ENCODE data around the gene UBE2H.

The UBE2H gene

GRCh38 chr7:129875160-129875559, 77.6 kb downstream of the UBE2H start:
- Histone ChIP-seq H3K4me2 (ENCODE audit: low read depth, low read length, poor library complexity, severe bottlenecking) (no peak overlapping the region), H3K9me2 (replicated peaks; ENCODE audit: insufficient read depth, low read length) (no peaks in the 10 kb centered on the region), H3K27me3 (ENCODE audit: low read length) (no peaks in the 10 kb centered on the region), H3K27ac (ENCODE audit: low read depth, low read length) (no peak overlapping the region), H3K9ac (ENCODE audit: low read length) (no peak overlapping the region), H4K20me1 (ENCODE audit: low read depth, low read length) (no peaks in the 10 kb centered on the region), H3K79me2 (ENCODE audit: insufficient read depth, low read length) (no peaks in the 10 kb centered on the region), H3K9me3 (ENCODE audit: insufficient read depth, low read length) (no peaks in the 10 kb centered on the region), H3F3A (ENCODE audit: insufficient read depth) (no peaks in the 10 kb centered on the region), H3K4me3 (ENCODE audit: insufficient read depth, low read length, poor library complexity, severe bottlenecking) (no peak overlapping the region), H3K36me3 (ENCODE audit: low read length) (0 out of 2 replicates have a peak, but pooled peaks cover 4% of the 10 kb centered on the region), H2AFZ (ENCODE audit: low read depth, low read length, severe bottlenecking) (no peak overlapping the region)
- TF ChIP-seq CTCF (IDR thresholded peaks at IDR 0.05; ENCODE audit: insufficient read depth, low read length, poor library complexity, severe bottlenecking), result no peak
- no peak for TF ChIP-seq EZH2phosphoT487 (conservative IDR thresholded peaks at IDR 0.05; ENCODE audit: low read length)

- no peak overlapping the region for H2AFZ ChIP-seq (ENCODE audit: low read depth, low read length, severe bottlenecking)
- no peak overlapping the region for H3K9ac ChIP-seq (ENCODE audit: low read length)
- H3F3A ChIP-seq (ENCODE audit: insufficient read depth), result no peaks in the 10 kb centered on the region
- 0 out of 2 replicates have a peak, but pooled peaks cover 4% of the 10 kb centered on the region for H3K36me3 ChIP-seq (ENCODE audit: low read length)
- H4K20me1 ChIP-seq (ENCODE audit: low read depth, low read length), result no peaks in the 10 kb centered on the region
- no peak overlapping the region for H3K4me2 ChIP-seq (ENCODE audit: low read depth, low read length, poor library complexity, severe bottlenecking)
- TF ChIP-seq EZH2phosphoT487 (conservative IDR thresholded peaks at IDR 0.05; ENCODE audit: low read length) (no peak), CTCF (IDR thresholded peaks at IDR 0.05; ENCODE audit: insufficient read depth, low read length, poor library complexity, severe bottlenecking) (no peak)
- no peaks in the 10 kb centered on the region for H3K9me3 ChIP-seq (ENCODE audit: insufficient read depth, low read length)
- no peak overlapping the region for H3K27ac ChIP-seq (ENCODE audit: low read depth, low read length)
- H3K9me2 ChIP-seq (replicated peaks; ENCODE audit: insufficient read depth, low read length), result no peaks in the 10 kb centered on the region
- no peaks in the 10 kb centered on the region for H3K79me2 ChIP-seq (ENCODE audit: insufficient read depth, low read length)
- no peak overlapping the region for H3K4me3 ChIP-seq (ENCODE audit: insufficient read depth, low read length, poor library complexity, severe bottlenecking)
- H3K27me3 ChIP-seq (ENCODE audit: low read length), result no peaks in the 10 kb centered on the region
Measured at GRCh38 chr7:129874722-129875121, 78.0 kb downstream of the UBE2H start.

GRCh38 chr7:129872054-129872453, 80.7 kb downstream of the UBE2H start:
- no peak overlapping the region for H3K4me2 ChIP-seq (ENCODE audit: low read depth, low read length, poor library complexity, severe bottlenecking)
- no peaks in the 10 kb centered on the region for H3K9me2 ChIP-seq (replicated peaks; ENCODE audit: insufficient read depth, low read length)
- H3K79me2 ChIP-seq (ENCODE audit: insufficient read depth, low read length), result no peaks in the 10 kb centered on the region
- H3K4me3 ChIP-seq (ENCODE audit: insufficient read depth, low read length, poor library complexity, severe bottlenecking), result no peak overlapping the region
- H2AFZ ChIP-seq (ENCODE audit: low read depth, low read length, severe bottlenecking), result no peak overlapping the region
- TF ChIP-seq EZH2phosphoT487 (conservative IDR thresholded peaks at IDR 0.05; ENCODE audit: low read length), result no peak
- no peak for TF ChIP-seq CTCF (IDR thresholded peaks at IDR 0.05; ENCODE audit: insufficient read depth, low read length, poor library complexity, severe bottlenecking)
- H4K20me1 ChIP-seq (ENCODE audit: low read depth, low read length), result no peaks in the 10 kb centered on the region
- no peak overlapping the region for H3K27ac ChIP-seq (ENCODE audit: low read depth, low read length)
- no peaks in the 10 kb centered on the region for H3K9me3 ChIP-seq (ENCODE audit: insufficient read depth, low read length)
- H3K9ac ChIP-seq (ENCODE audit: low read length), result no peak overlapping the region
- H3K36me3 ChIP-seq (ENCODE audit: low read length), result 0 out of 2 replicates have a peak, but pooled peaks cover 4% of the 10 kb centered on the region
- no peaks in the 10 kb centered on the region for H3K27me3 ChIP-seq (ENCODE audit: low read length)
- no peaks in the 10 kb centered on the region for H3F3A ChIP-seq (ENCODE audit: insufficient read depth)
